Endothelial cell of umbilical vein (primary cell): ENCODE results near the gene NDUFA11. TPM values are rescaled to one million over a fixed set of nuclear protein-coding genes. Genes with fewer than 3 reads are reported as not detected.

Source experiments
- BruUV-seq: library from RNA; stranded (reverse); fragments of 400-500 nt; replicated peaks from 2 replicates; lab custom pipeline; 2021; lab: Mats Ljungman, UMichigan
- CTCF ChIA-PET: fragments of 300-600, 350-600 bp; sonication (Branson Sonifier 250); formaldehyde crosslinking; loops from one replicate; lab custom pipeline; 2021; ENCODE audit warnings: antibody characterized with exemption, inconsistent platforms; lab: Charles Lee
- POLR2A ChIA-PET: fragments of 300-600, 350-600 bp; sonication (Branson Sonifier 250); formaldehyde crosslinking; loops from one replicate; lab custom pipeline; 2021; ENCODE audit warnings: antibody characterized with exemption, inconsistent platforms; lab: Charles Lee
- DNase-seq: peaks from one replicate; pipeline ENCODE4 v3.0.0-alpha.2; 2011; ENCODE audit warnings: low read depth, low spot score
- FAIRE-seq: peaks from 2 replicates; lab custom pipeline; 2011; peaks lifted over from hg19 to GRCh38; lab: Jason Lieb, UNC
- H2AFZ ChIP-seq: 2 replicates; pipeline ENCODE4 v1.6.0; 2012; ENCODE audit warnings: low read depth, low read length, control low read depth, inconsistent platforms
- H3K27ac ChIP-seq: 2 replicates; pipeline ENCODE4 v1.5.1; 2011; ENCODE audit warnings: low read depth, mild to moderate bottlenecking, control low read depth, low read length, moderate library complexity; ENCODE audit not compliant: insufficient read depth
- H3K27me3 ChIP-seq, 2 experiments: 2 replicates each; pipeline versions ENCODE4 v1.6.0 to v1.6.1; 2011; ENCODE audit warnings: low read length in 2 of 2, mixed read lengths in 1 of 2; ENCODE audit not compliant: control insufficient read depth in 2 of 2, insufficient read depth in 2 of 2
- H3K36me3 ChIP-seq, 2 experiments: 2 replicates in 1 of 2; 3 replicates in 1 of 2; pipeline ENCODE4 v1.5.1; 2011; ENCODE audit warnings: low read length in 2 of 2, mild to moderate bottlenecking in 1 of 2, moderate library complexity in 1 of 2; ENCODE audit not compliant: control insufficient read depth in 2 of 2, insufficient read depth in 2 of 2; ENCODE audit errors: extremely low read depth in 1 of 2
- H3K4me1 ChIP-seq: 3 replicates; pipeline ENCODE4 v1.5.1; 2011; ENCODE audit warnings: mild to moderate bottlenecking, low read length; ENCODE audit not compliant: control insufficient read depth, insufficient read depth; ENCODE audit errors: extremely low read depth
- H3K4me2 ChIP-seq: 2 replicates; pipeline ENCODE4 v1.6.1; 2011; ENCODE audit warnings: low read length, control low read depth, mixed read lengths; ENCODE audit not compliant: insufficient read depth
- H3K4me3 ChIP-seq, 3 experiments: fragments of 200-600 bp in 1 of 3; sonication (generic), shearing (Covaris generic) in 1 of 3; replicated peaks in 1 of 3; 2 replicates each; pipeline ENCODE4 v1.5.1; 2011 to 2016; ENCODE audit warnings: control low read depth in 3 of 3, low read length in 3 of 3, mild to moderate bottlenecking in 2 of 3, inconsistent platforms in 1 of 3, low read depth in 1 of 3, moderate library complexity in 1 of 3; ENCODE audit not compliant: insufficient read depth in 1 of 3
- H3K79me2 ChIP-seq: 2 replicates; pipeline ENCODE4 v1.6.0; 2012; ENCODE audit warnings: low read length, inconsistent platforms; ENCODE audit not compliant: control insufficient read depth, insufficient read depth
- H3K9ac ChIP-seq: replicated peaks from 2 replicates; pipeline ENCODE3; 2011; ENCODE audit warnings: low read length, control low read depth; ENCODE audit not compliant: insufficient read depth; ENCODE audit errors: extremely low read depth
- H3K9me1 ChIP-seq: replicated peaks from 3 replicates; pipeline ENCODE4 v1.6.0; 2011; ENCODE audit warnings: mild to moderate bottlenecking, low read length; ENCODE audit not compliant: control insufficient read depth, insufficient read depth; ENCODE audit errors: extremely low read depth
- H3K9me3 ChIP-seq: replicated peaks from 2 replicates; pipeline ENCODE4 v1.5.1; 2012; ENCODE audit warnings: low read length, inconsistent platforms; ENCODE audit not compliant: control insufficient read depth, insufficient read depth
- H4K20me1 ChIP-seq: replicated peaks from 2 replicates; pipeline ENCODE3; 2011; ENCODE audit warnings: mild to moderate bottlenecking, low read length; ENCODE audit not compliant: control insufficient read depth, insufficient read depth; ENCODE audit errors: extremely low read depth
- CTCF ChIP-seq, 2 donors: IDR thresholded peaks; 1 replicate in 1 of 2; 2 replicates in 1 of 2; pipeline ENCODE4 v1.5.1; 2011; ENCODE audit warnings: low read length in 2 of 2, mild to moderate bottlenecking in 2 of 2, moderate library complexity in 2 of 2, control low read depth in 1 of 2, inconsistent platforms in 1 of 2, low read depth in 1 of 2; ENCODE audit not compliant: insufficient read depth in 1 of 2; ENCODE audit errors: extremely low read depth in 1 of 2
- EZH2 ChIP-seq: IDR thresholded peaks from 2 replicates; pipeline ENCODE4 v1.6.1; 2012; ENCODE audit warnings: borderline replicate concordance, low read depth, mild to moderate bottlenecking, moderate library complexity, low read length, inconsistent platforms; ENCODE audit not compliant: severe bottlenecking
- FOS ChIP-seq: IDR thresholded peaks from 2 replicates; pipeline ENCODE4 v1.6.1; 2011; ENCODE audit warnings: mild to moderate bottlenecking, low read length, moderate library complexity, borderline replicate concordance; ENCODE audit not compliant: insufficient read depth
- GATA2 ChIP-seq: IDR thresholded peaks from 2 replicates; pipeline ENCODE4 v1.7.0; 2011; ENCODE audit warnings: low read depth, mild to moderate bottlenecking, moderate library complexity, mixed read lengths, low read length; ENCODE audit not compliant: insufficient read length, insufficient read depth
- JUN ChIP-seq: IDR thresholded peaks from 2 replicates; pipeline ENCODE4 v1.6.1; 2011; ENCODE audit warnings: borderline replicate concordance, low read depth; ENCODE audit not compliant: insufficient read length, insufficient read depth
- MAX ChIP-seq: IDR thresholded peaks from 2 replicates; pipeline ENCODE4 v1.6.1; 2011; ENCODE audit not compliant: insufficient read depth, insufficient read length
- MYC ChIP-seq: IDR thresholded peaks from one replicate; pipeline ENCODE4 v1.6.1; 2011; ENCODE audit warnings: mild to moderate bottlenecking, low read depth, low read length
- POLR2A ChIP-seq: IDR thresholded peaks from 2 replicates; pipeline ENCODE4 v1.6.1; 2012; ENCODE audit warnings: low read depth, mild to moderate bottlenecking, control low read depth, low read length
- POLR2AphosphoS5 ChIP-seq: IDR thresholded peaks from 2 replicates; pipeline ENCODE4 v1.6.1; 2012; ENCODE audit warnings: low read depth, mild to moderate bottlenecking, control low read depth, low read length, moderate library complexity; ENCODE audit not compliant: insufficient read depth
- dilution Hi-C: fragments of 300-500 bp; cut with MboI; formaldehyde crosslinking; loops from one replicate; pipeline ENCODE4 v1.15.0; 2019; ENCODE audit warnings: low sequenced_read_pairs; ENCODE audit not compliant: extremely low pct_ligation_motif_present
- intact Hi-C: fragments of 100-400 bp; cut with micrococcal nuclease; formaldehyde crosslinking; loops from one replicate; pipeline ENCODE4 v1.10.0; 2022
- polyA plus RNA-seq, 4 experiments: library from polyadenylated mRNA; depleted of rRNA in 3 of 4; stranded (reverse) in 3 of 4; unstranded in 1 of 4; fragments of >200 nt; gene quantifications; 2 replicates each; pipeline versions ENCODE4 v1.2.1 to v1.2.3, GENCODE V29; 2011 to 2012; ENCODE audit warnings: missing spikeins in 1 of 4
- total RNA-seq: library from RNA; stranded (reverse); gene quantifications from 2 replicates; pipeline ENCODE4 v1.2.3, GENCODE V29; 2021

Gene NDUFA11
- total and polyA plus RNA-seq, 2 donors (not counting 3 experiments of a cell fraction or from before 2014, with no cell fraction given), result 281 to 876 TPM

- H2AFZ ChIP-seq, result no peak overlapping the region
- FAIRE-seq (no peak), DNase-seq (no peak)
- POLR2A ChIA-PET, result no interaction called here
- CTCF ChIA-PET, result interaction anchor here (1.2 kb wide), 1 partner anchor 15 kb away, joined by 3 read pairs; no protein-coding TSS in a partner anchor
- H3K36me3 ChIP-seq, result no peaks in the 10 kb centered on the region
- H3K4me1 ChIP-seq, result no peaks in the 10 kb centered on the region
- H3K4me2 ChIP-seq, result no peak overlapping the region
- intact Hi-C loops, result no loop called here
- H3K79me2 ChIP-seq, result no peaks in the 10 kb centered on the region
- no TSS peak for BruUV-seq
- H3K27ac ChIP-seq, result no peak overlapping the region
- TF ChIP-seq POLR2AphosphoS5 (no peak), POLR2A (no peak), JUN (no peak), CTCF (IDR thresholded peaks at IDR 0.05; ENCODE audit: extremely low read depth in 1 of 2, insufficient read depth in 1 of 2, low read depth in 1 of 2, low read length in 2 of 2) (no peak), FOS (no peak), GATA2 (no peak), MAX (no peak), EZH2 (no peak), MYC (no peak)
- no peaks in the 10 kb centered on the region for H3K9me3 ChIP-seq
- H4K20me1 ChIP-seq, result no peaks in the 10 kb centered on the region
- no peak overlapping the region for H3K9ac ChIP-seq
- dilution Hi-C loops, result no loop called here
- H3K27me3 ChIP-seq, result no peaks in the 10 kb centered on the region
- no peak overlapping the region for H3K4me3 ChIP-seq
- no peaks in the 10 kb centered on the region for H3K9me1 ChIP-seq
Measured at GRCh38 chr19:5873617-5874199, 29.9 kb downstream of the NDUFA11 start.
